GM12892 (cell line): ENCODE measurements around the gene TEC.

Experiments
- POLR2A ChIP-seq: IDR thresholded peaks from 2 replicates; pipeline ENCODE4 v1.6.1; 2011; ENCODE audit warnings: low read depth, low read length, control low read depth
- POLR2AphosphoS5 ChIP-seq: IDR thresholded peaks from 2 replicates; pipeline ENCODE4 v1.6.1; 2011; ENCODE audit warnings: low read depth, low read length, control low read depth

DNA sequence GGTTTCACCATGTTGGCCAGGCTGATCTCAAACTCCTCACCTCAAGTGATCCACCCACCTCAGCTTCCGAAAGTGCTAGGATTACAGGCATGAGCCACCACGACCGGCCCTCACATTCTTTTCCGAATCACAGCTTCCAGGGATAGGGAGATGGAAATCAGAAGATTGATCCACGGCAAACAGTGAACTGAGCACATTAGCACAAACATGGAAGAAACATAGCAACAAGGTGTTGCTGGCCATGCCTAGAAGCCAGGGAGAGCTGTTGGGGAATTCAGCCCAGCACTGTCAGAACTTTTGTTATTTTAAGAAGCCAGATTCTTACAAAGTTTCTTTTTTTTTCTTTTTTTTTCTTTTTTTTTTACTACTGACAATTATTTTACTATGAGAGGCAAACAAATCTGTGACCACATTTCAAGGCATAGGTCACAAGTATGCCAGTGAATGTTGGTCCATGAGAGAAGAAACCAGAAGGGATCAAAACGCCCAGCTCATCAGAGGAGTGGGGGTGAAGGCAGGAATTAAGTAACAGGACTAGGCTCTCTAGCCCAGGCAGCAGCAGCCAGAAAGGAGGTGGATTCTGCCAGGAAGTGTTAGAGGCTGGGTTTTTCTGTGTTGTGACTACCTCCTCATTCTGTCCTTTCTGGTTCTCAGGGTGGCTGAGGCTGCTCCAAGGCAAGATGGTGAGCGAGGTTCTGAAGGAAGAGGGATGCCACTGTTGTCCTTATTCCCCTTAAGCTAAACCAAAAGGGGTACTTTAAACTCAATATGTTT is 44.1 kb downstream of the TEC start:
- TF ChIP-seq POLR2A (no peak), POLR2AphosphoS5 (no peak)
